ENCODE results near the gene ASB6.

Gene ASB6

GRCh38 chr9:129641750-129642585 lies at the start of gene ASB6:
TSS of gene ASB6 (minus strand) at chr9:129642151. CDS start at chr9:129641999, 152 bp downstream.
- peak; percentile 97 to 98 for DNase-seq (ENCODE audit: low read depth in 2 of 2)

GRCh38 chr9:129688285-129689043 lies 46.5 kb upstream of the ASB6 start:
- DNase-seq (ENCODE audit: low read depth in 2 of 2) = no peak

- DNase-seq (ENCODE audit: low read depth in 2 of 2) = no peak
These were observed 45.4 kb upstream of the ASB6 start for GRCh38 chr9:129687391-129687790.

GRCh38 chr9:129686736-129687135 lies 44.8 kb upstream of the ASB6 start:
- no peak for DNase-seq (ENCODE audit: low read depth in 2 of 2)

- DNase-seq (ENCODE audit: low read depth in 2 of 2) = no peak
These were observed 43.9 kb upstream of the ASB6 start for GRCh38 chr9:129685933-129686259.

GRCh38 chr9:129685220-129685932 lies 43.4 kb upstream of the ASB6 start:
- DNase-seq (ENCODE audit: low read depth in 2 of 2) = no peak

- no peak for DNase-seq (ENCODE audit: low read depth in 2 of 2)
These were observed 40.4 kb upstream of the ASB6 start for GRCh38 chr9:129682381-129682780.

- no peak for DNase-seq (ENCODE audit: low read depth in 2 of 2)
These were observed 40.0 kb upstream of the ASB6 start for GRCh38 chr9:129681924-129682323.

- DNase-seq (ENCODE audit: low read depth in 2 of 2) = no peak
These were observed 37.6 kb upstream of the ASB6 start for GRCh38 chr9:129679537-129679936.

GRCh38 chr9:129678844-129679243 lies 36.9 kb upstream of the ASB6 start:
- no peak for DNase-seq (ENCODE audit: low read depth in 2 of 2)

GRCh38 chr9:129677456-129677855 lies 35.5 kb upstream of the ASB6 start:
- no peak for DNase-seq (ENCODE audit: low read depth in 2 of 2)

- DNase-seq (ENCODE audit: low read depth in 2 of 2) = no peak
These were observed 35.0 kb upstream of the ASB6 start for GRCh38 chr9:129676975-129677374.

- DNase-seq (ENCODE audit: low read depth in 2 of 2) = no peak
These were observed 34.3 kb upstream of the ASB6 start for GRCh38 chr9:129676287-129676686.

- no peak for DNase-seq (ENCODE audit: low read depth in 2 of 2)
These were observed 33.7 kb upstream of the ASB6 start for GRCh38 chr9:129675620-129676019.

- DNase-seq (ENCODE audit: low read depth in 2 of 2) = no peak
These were observed 32.3 kb upstream of the ASB6 start for GRCh38 chr9:129674229-129674628.

- no peak for DNase-seq (ENCODE audit: low read depth in 2 of 2)
These were observed 31.7 kb upstream of the ASB6 start for GRCh38 chr9:129673602-129674001.

GRCh38 chr9:129672702-129673101 lies 30.8 kb upstream of the ASB6 start:
- DNase-seq (ENCODE audit: low read depth in 2 of 2) = no peak

GRCh38 chr9:129671519-129671918 lies 29.6 kb upstream of the ASB6 start:
- DNase-seq (ENCODE audit: low read depth in 2 of 2) = peak; percentile 15

- DNase-seq (ENCODE audit: low read depth in 2 of 2) = no peak
These were observed 29.1 kb upstream of the ASB6 start for GRCh38 chr9:129671065-129671464.

GRCh38 chr9:129669946-129670345 lies 28.0 kb upstream of the ASB6 start:
- no peak for DNase-seq (ENCODE audit: low read depth in 2 of 2)

- no peak for DNase-seq (ENCODE audit: low read depth in 2 of 2)
These were observed 27.3 kb upstream of the ASB6 start for GRCh38 chr9:129669141-129669718.

- DNase-seq (ENCODE audit: low read depth in 2 of 2) = no peak
These were observed 25.9 kb upstream of the ASB6 start for GRCh38 chr9:129667850-129668249.

Measured in stimulated activated CD8-positive, alpha-beta memory T cell treated with anti-CD3 and anti-CD28 coated beads, Interleukin-2, amount 100 ng/mL, for 48 hours (primary cell).